ENCODE results near the gene CUL3. TPM values are rescaled to one million over a fixed set of nuclear protein-coding genes. Genes with fewer than 3 reads are reported as not detected.

Gene CUL3
- total RNA-seq, 1 donor from 2014 or later = 74.5 TPM

DNA sequence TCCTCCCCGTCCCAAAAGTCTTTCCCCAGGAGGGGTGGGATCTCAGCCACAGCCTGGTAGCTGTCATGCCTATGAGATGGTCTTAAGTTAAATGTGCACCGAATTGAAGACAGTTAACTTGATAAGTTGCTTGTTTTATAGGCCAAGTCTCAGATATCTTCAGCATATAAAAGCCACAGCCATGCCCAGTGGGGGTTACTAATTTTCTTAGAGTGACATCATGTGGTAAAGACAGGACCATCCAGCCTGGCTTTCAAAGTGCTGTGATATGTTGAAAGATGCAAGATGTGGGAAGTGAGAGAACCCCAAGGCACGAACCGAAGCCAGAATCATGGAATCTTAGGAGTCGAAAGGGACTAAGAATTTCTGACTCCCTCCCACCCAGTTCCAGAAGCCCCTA is 141.1 kb downstream of the CUL3 start:
- ATAC-seq (no peak), DNase-seq (ENCODE audit: missing footprints) (no peak)
- intact Hi-C loops (cut with DNase I) = no loop called here

DNA sequence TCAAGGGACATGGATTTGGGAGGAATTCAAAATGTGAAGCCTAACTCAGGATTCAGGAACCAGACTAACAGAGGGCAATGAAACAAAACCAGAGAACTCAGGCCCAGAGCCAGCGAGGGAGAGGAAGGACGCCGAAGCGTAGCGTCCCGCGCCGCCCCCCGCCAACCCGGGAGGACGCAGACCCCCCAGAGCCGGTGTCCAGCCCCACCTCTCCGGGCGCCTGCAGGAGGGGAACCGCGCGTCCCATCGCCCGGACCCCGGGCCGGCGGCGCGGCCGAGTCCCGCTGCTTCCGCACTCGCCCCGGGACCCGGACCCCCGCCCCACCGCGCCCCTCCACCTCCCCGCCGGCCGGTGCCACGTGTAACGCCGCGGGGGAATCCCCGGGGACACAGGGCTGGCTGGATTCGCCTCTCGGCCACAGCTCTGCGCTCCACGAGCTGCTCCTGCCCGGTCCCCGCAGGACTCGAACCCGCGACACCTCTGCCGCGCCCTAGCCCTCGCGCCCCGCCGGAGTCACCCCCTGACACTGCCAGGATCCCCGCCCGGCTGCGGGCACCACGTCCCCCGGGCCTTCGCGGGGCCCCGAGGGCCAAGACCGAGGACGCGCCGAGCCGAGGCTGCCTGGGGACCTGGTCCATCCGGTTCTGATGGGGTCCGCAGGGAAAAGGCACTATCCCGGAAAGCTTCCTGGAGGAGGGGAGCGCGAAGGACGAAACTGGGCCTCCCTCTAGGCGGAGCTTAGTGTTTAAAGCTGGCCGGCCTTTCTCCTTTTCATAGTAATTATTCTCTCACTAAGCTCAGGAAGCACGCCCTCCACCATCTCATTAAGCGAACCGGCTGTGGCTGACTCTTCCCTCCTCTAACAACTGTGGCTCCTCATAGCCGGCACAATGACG is 142.8 kb downstream of the CUL3 start:
- no peak for DNase-seq (ENCODE audit: missing footprints)
- intact Hi-C loops (cut with DNase I) = no loop called here
- ATAC-seq = peak; percentile 28

DNA sequence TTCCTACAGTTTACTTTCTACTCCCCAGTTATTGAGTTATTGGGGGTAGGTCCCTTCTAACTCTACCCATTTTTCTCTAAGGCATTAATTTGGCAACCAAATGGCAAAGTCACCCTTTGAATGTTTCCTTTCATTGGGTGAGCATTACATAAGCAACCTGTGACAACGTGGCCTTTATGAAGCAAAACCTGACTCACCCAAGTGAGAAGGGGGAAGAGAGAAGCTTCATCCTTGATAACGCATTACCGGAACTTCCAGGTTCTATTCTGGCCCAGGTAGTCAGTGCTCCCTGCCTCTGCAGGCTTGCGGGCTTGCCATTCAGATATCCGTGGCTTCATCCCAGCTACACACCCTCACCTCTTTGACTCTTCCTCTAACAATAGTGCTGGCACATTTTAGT is 144.2 kb downstream of the CUL3 start:
- DNase-seq (ENCODE audit: missing footprints) (no peak), ATAC-seq (no peak)
- intact Hi-C loops (cut with DNase I) = no loop called here

DNA sequence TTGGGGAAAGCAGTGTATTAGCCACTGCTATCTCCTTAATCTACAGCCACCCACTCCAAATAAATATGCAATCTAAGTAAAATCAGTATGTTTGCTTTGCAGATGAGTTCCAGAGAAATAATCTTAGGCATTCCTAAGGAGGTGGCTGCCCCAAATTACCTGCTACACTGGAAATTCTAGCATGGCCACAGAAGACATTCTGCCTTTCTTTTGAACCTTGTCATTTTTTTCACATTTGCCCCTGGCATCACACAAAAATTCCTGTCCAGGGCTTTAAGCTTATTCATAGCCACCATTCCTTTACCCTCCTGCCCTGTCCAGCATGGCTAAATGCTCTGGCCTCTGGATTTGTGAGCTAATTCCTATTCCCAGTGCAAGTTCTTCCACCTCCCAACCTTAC is 146.4 kb downstream of the CUL3 start:
- no peak for ATAC-seq
- DNase-seq (ENCODE audit: missing footprints) = no peak
- intact Hi-C loops (cut with DNase I) = no loop called here

DNA sequence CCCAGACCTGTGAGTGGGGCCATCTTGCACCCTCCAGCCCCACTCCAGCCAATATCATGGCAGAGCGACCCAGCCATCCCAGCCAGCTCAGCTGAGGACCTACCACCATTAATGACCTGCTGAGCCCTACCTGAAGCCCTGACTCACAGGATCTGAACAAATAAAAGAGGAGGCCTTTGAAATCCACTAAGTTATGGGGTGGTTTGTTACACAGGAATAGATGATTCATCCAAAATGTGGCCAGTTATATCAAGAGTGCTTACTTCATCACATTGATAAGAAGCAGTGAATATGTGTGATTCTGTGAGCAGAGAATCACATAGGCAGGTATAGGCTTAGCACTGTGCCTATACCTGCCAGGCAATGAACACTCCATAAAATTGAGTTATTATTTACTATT is 148.5 kb downstream of the CUL3 start:
- ATAC-seq (no peak), DNase-seq (ENCODE audit: missing footprints) (no peak)
- intact Hi-C loops (cut with DNase I) = no loop called here

DNA sequence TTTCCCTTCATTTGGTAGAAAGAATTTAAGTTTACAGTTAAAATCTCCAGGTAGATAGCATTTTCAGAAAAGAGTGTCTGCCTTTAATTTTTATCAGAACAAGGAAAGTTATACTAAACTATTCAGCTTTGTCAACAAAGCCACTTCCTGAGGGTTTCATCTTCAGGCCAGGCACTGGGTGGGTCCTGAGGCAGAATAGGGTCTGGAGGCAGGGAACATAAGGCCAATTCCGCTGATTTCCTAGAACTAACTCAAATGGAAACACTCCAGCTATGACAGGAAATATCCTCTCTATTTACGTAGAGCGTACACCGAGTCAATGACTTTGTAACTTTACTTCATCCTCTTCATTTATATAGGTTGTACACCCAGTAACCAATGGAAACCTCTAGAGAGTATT is 150.5 kb downstream of the CUL3 start:
- ATAC-seq = no peak
- intact Hi-C loops (cut with DNase I) = no loop called here
- DNase-seq (ENCODE audit: missing footprints) = no peak

DNA sequence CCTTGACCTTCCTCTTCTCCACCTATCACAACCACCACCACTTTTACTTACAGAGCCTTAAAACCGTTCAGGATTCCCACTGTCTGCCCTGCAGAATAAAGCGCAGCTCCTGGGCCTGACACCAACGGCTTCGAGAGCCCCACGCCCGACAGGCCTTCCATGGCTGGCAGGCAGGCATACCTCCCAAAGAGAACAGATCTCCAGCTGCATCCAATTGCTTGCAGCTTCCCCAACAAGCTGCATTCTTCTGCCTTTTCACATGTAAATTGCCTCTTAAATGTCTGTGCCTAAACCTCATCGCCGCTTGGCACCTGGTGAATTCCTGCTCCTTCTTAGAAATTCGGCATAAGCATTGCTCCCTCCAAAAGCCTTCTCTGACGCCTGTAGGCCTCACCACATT is 151.7 kb downstream of the CUL3 start:
- ATAC-seq (no peak), DNase-seq (ENCODE audit: missing footprints) (no peak)
- intact Hi-C loops (cut with DNase I) = no loop called here

DNA sequence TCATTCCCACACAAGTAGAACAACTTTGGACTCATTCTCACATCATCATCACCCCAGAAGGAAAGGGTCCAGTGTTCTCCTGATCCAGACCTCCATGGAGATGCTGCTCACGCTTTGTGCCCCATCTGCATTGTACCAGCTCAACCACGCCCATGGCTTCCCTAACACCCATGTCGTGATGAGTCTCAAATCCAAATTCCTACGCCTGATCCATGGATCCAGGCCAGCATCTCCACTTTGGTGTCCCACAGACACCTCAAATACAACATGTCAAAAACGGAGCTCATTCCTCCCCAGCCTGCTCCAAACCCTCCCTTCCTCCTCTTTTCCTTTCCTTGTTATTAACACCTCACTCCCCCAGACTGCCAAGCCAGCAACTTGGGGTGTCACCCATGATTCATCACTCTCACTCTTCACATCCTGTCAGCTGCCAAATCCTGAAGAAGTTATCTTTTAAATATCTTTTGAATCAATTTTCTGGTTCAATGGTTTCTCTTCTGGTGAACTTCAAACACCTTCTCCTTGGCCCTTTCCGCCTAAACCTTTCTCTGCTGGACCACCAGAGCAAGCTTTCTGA is 153.1 kb downstream of the CUL3 start:
- intact Hi-C loops (cut with DNase I) = no loop called here
- DNase-seq (ENCODE audit: missing footprints) (no peak), ATAC-seq (no peak)

DNA sequence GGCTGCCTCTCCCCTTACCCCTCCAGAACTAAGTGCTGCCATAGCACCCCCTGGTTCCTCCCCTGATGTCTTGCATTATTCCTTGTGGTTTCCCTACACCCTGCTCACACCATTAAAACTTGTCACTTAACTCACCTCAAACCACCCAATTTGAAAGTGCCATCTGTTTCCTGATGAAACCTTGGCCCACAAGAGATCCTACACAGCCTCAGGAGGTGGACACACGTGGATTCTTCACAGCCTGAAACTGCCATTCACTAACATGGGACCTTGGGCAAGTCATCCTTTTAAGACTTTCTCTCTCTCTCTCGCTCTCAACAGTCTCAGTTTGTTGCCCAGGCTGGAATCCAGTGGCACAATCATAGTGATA is 155.7 kb downstream of the CUL3 start:
- no peak for DNase-seq (ENCODE audit: missing footprints)
- no peak for ATAC-seq
- intact Hi-C loops (cut with DNase I) = no loop called here

DNA sequence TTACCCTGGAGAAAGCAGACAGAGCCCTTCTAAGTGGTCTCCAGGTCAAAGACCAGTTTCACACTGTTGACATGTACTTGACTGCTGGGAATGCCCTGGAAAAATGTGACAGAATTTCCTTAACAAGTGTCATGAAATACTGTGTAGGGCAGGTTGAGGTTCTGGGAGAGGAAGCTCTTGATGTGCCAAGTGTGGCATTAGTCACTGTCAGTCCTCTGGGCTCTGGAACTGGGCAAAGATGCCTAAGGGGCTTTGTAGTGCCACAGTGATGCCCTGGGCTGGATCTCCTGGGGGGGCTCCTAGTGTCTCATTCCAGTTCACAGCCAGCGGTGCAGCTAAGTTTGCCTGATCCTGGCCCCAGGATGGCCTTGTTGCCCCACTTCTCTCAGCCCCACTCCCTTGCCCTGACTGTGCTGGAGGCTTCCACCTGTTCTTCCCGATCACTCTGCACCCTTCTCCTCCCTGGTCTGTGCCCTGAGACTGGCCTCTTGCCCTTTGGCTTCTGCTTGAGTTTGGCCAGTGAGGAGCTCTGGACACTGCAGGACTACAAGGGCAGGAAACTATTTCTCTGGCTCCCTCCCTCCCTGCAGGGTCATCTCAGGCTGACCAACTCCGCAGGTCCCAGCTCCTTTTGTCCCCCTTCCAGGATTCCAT is 156.2 kb downstream of the CUL3 start:
- intact Hi-C loops (cut with DNase I) = no loop called here
- DNase-seq (ENCODE audit: missing footprints) (no peak), ATAC-seq (no peak)

DNA sequence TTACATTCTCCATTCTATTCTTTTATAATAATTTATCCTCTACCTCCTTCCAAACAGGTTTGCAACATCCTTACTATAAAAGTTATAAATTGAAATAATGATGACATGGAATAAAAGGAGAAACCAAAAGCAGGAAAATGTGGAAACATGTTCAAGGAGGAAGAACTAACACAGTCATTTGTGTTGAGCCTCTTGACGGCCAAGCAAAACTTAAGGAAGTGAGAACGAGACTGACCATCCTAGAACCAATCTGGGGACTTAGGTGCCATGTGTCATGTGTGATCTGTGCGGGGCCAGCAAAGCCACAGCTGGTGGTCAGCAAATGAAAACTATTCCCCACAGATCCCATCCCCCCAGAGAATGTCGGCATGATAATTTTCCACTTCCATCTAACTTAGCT is 157.7 kb downstream of the CUL3 start:
- intact Hi-C loops (cut with DNase I) = no loop called here
- no peak for DNase-seq (ENCODE audit: missing footprints)
- ATAC-seq = no peak

DNA sequence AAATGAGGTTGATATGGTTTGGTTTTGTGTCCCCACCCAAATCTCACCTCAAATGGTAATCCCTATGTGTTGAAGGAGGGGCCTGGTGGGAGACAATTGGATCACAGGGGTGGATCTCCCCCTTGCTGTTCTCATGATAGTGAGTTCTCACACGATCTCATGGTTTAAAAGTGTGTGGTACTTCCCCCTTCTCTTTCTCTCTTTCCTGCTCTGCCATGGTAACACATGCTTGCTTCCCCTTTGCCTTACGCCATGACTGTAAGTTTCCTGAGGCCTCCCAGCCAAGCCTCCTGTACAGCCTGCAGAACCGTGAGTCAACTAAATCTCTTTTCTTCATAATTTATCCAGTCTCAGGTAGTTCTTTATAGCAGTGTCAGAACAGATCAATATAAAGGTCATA is 158.5 kb downstream of the CUL3 start:
- intact Hi-C loops (cut with DNase I) = no loop called here
- ATAC-seq (no peak), DNase-seq (ENCODE audit: missing footprints) (no peak)

DNA sequence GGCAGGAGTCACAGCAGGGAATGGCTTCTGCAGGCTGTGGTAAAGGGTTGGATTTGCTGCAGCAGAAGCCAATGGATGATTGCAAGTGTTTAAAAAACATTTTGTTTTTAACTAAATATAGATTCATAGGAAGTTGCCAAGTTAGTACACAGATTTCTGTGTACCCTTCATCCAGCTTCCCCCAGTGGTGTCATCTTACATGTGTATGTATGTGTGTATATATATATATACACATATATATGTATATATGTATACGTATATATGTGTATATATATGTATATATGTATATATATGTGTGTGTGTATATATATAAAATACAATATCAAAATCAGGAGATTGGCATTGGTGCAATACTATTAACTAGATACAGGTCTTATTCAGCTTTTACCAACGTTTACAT is 164.1 kb downstream of the CUL3 start:
- intact Hi-C loops (cut with DNase I) = no loop called here
- DNase-seq (ENCODE audit: missing footprints) (no peak), ATAC-seq (no peak)

Other genes with a start within 250 kb of the CUL3 start
- 1.9 TPM for gene FAM124B, start 183.3 kb downstream of the CUL3 start, total RNA-seq
- not detected for gene CCDC195, start 131.0 kb upstream of the CUL3 start, total RNA-seq

Measured in Right ventricle myocardium inferior (tissue), 1 donor.